Lower leg skin (tissue), 3 donors: ENCODE measurements around the gene RNASE7.

Source experiments
- CTCF ChIP-seq, 3 donors: fragments of 450-650 bp; IDR thresholded peaks; one replicate each; pipeline ENCODE4 v1.5.1; 2016; ENCODE audit warnings: antibody characterized with exemption in 3 of 3, mild to moderate bottlenecking in 3 of 3, moderate library complexity in 2 of 3
- POLR2A ChIP-seq, 2 donors: fragments of 450-650 bp; IDR thresholded peaks; one replicate each; pipeline ENCODE4 v1.6.1; 2016 to 2017; ENCODE audit warnings: antibody characterized with exemption in 2 of 2, mild to moderate bottlenecking in 1 of 2, moderate library complexity in 1 of 2

DNA sequence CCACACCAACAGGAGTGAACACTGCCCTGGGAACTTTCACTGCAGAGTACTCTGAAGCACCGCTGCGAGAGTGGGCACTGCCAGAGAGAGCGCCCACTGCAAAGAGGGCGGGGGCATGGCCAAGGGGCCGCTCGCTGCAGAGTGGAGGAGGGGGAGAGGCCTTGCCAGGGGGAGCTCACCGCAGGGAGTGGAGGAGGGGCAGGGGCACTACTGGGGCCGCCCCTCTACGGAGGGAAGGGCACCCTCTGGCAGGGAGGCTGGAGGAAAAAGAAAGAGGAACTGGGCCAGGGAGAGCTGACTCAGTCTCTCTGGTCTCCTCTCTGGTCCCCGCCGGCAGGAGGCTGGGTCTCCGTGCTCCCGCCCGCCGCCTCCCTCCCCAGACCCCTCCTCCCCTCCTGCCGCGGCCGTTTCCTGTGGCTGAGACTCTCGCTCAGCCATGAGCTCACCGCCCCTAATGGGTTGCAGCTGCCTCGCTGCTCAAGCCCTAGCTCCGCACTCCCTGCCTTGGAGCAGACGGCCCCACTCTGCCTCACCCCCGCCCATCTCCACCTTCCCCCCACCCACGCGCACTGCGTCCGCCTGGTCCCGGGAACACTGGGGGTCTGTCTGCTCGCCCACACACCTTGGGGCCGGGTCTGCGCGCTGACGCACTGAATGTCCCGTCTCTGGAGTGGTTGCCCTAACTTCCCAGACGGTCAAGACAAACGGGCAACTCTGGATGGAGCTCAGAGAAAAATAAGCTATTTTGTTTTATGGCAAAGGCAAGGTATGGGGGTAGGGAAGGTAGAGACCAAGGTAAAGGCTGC is 29.3 kb downstream of the RNASE7 start:
- no peak for TF ChIP-seq CTCF (IDR thresholded peaks at IDR 0.05)
- TF ChIP-seq POLR2A (IDR thresholded peaks at IDR 0.05), result no peak
